Right cardiac atrium (tissue), 5 donors: ENCODE results near the gene GPR27. TPM values are rescaled to one million over a fixed set of nuclear protein-coding genes. Genes with fewer than 3 reads are reported as not detected.

Source experiments
- ATAC-seq, 2 donors: fragments of 200-7000 bp; cut with Tn5 transposase; one replicate each; pipeline versions ENCODE4 v1.8.0 to v1.9.1; 2020; ENCODE audit warnings: moderate library complexity in 2 of 2, mild to moderate bottlenecking in 1 of 2
- DNase-seq, 3 donors: peaks; one replicate each; pipeline ENCODE4 v3.0.0-alpha.2; 2020
- H3K27ac ChIP-seq: one replicate; pipeline ENCODE4 v1.5.1; 2013; ENCODE audit warnings: mild to moderate bottlenecking, low read length, control low read depth, moderate library complexity
- H3K27me3 ChIP-seq: one replicate; pipeline ENCODE4 v1.6.1; 2013; ENCODE audit not compliant: control insufficient read depth, insufficient read depth
- H3K4me1 ChIP-seq: one replicate; pipeline ENCODE4 v1.6.1; 2013; ENCODE audit warnings: low read length; ENCODE audit not compliant: control insufficient read depth, insufficient read depth
- H3K4me3 ChIP-seq: one replicate; pipeline ENCODE4 v1.5.1; 2013; ENCODE audit warnings: low read length, control low read depth
- H3K9me3 ChIP-seq: one replicate; pipeline ENCODE4 v1.6.1; 2013; ENCODE audit warnings: low read length; ENCODE audit not compliant: control insufficient read depth
- WGBS: extraction: QIAGEN DNeasy Blood & Tissue Kit; methylation state at CpG from one replicate; pipeline ENCODE4 v1.1.7; 2013; 5-methylcytosine and 5-hydroxymethylcytosine counted together
- intact Hi-C, 4 donors: fragments of 100-400 bp; cut with DNase I; formaldehyde crosslinking; loops; one replicate each; pipeline versions ENCODE4 v1.11.0 to v1.14.0; 2022 to 2023
- polyA plus RNA-seq: library from polyadenylated mRNA; stranded (reverse); fragments of 200-250 nt; gene quantifications from one replicate; pipeline ENCODE4 v1.2.3, GENCODE V29; 2013
- total RNA-seq, 4 donors: library from RNA; stranded (reverse); fragmentation: NEBNext Ultra II Directional; extraction: Animal tissue kit (Norgen Biotek cat#: 25700); gene quantifications; one replicate each; pipeline ENCODE4 v1.2.1, GENCODE V29; 2021
- donor health status: healthy with polysubstance abuse.
- donor health status: DM: no; HTN: yes; CAD: no.
- donor health status: DM: no; HTN: no; CAD: no.
- donor health status: DM: no; HTN: yes; CAD: no; lungs with severe emphysema.
- donor health status: DM: yes; HTN: yes; CAD: no.

Gene GPR27
- total and polyA plus RNA-seq, 5 donors: 0.97 to 5.4 (median 2.1) TPM

GRCh38 chr3:71786551-71786950 is 32.9 kb downstream of the GPR27 start:
- peaks cover 4% of the 10 kb centered on the region for H3K4me1 ChIP-seq
- no peak for DNase-seq
- no peak overlapping the region for H3K27ac ChIP-seq
- intact Hi-C loops: no loop called here
- H3K4me3 ChIP-seq: no peak overlapping the region
- no peaks in the 10 kb centered on the region for H3K9me3 ChIP-seq
- ATAC-seq: no peak
- H3K27me3 ChIP-seq: peaks cover 3% of the 10 kb centered on the region
- 46% methylated on average over 6 of the region's 6 CpGs for WGBS

GRCh38 chr3:71787851-71788405 is 34.3 kb downstream of the GPR27 start:
- intact Hi-C loops: no loop called here
- Histone ChIP-seq H3K27ac (no peak overlapping the region), H3K4me1 (peaks cover 4% of the 10 kb centered on the region), H3K27me3 (no peaks in the 10 kb centered on the region), H3K4me3 (no peak overlapping the region), H3K9me3 (no peaks in the 10 kb centered on the region)
- 89% methylated on average over 7 of the region's 7 CpGs for WGBS
- ATAC-seq: no peak
- no peak for DNase-seq

DNA sequence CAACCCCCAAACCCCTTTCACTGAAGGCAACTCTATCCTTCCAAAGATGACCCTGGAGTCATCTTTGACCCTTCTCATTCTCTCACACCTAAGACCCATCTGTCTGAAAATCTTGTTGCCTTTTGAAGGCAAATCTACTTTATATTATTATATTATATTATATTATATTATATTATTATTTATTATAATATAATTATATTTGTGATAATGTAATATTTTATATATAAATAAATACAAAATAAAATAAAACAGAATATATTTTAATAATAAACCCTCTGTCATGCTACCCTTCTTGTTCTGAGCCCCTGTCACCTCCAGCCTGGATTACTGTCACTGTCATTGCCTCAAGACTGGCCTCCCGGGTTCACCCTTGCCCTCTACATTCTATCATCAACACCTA is 36.3 kb downstream of the GPR27 start:
- intact Hi-C loops: no loop called here
- no peak for ATAC-seq
- DNase-seq: no peak
- no peaks in the 10 kb centered on the region for H3K9me3 ChIP-seq
- no peaks in the 10 kb centered on the region for H3K27me3 ChIP-seq
- peaks cover 4% of the 10 kb centered on the region for H3K4me1 ChIP-seq
- 89% methylated on average over 1 of the region's 1 CpG for WGBS
- no peak overlapping the region for H3K27ac ChIP-seq
- no peak overlapping the region for H3K4me3 ChIP-seq

- Histone ChIP-seq H3K4me1 (no peaks in the 10 kb centered on the region), H3K9me3 (no peaks in the 10 kb centered on the region), H3K4me3 (no peak overlapping the region), H3K27me3 (no peaks in the 10 kb centered on the region), H3K27ac (no peak overlapping the region)
- ATAC-seq: no peak
- intact Hi-C loops: no loop called here
- no peak for DNase-seq
- 79% methylated on average over 1 of the region's 1 CpG for WGBS
Measured at GRCh38 chr3:71791634-71792033, 38.0 kb downstream of the GPR27 start.

DNA sequence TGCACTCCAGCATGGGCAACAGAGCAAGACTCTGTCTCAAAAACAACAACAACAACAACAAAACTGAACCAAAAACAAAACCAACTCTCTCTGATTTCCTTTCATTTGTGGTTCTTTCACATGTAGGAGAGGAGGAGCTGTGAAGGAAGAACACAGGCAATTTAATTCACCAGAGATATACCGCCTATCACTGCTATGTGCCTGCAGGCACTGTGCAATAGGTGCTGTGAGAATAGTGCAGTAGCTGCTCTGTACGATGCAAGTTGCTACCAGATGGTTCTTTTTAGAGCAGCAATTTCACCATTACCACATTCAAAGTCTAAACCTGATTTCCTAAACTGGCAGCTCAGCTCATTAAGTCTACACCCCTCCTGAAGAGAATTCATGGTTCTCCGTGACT is 42.6 kb downstream of the GPR27 start:
- Histone ChIP-seq H3K27me3 (no peaks in the 10 kb centered on the region), H3K4me3 (no peak overlapping the region), H3K9me3 (no peaks in the 10 kb centered on the region), H3K27ac (no peak overlapping the region), H3K4me1 (no peaks in the 10 kb centered on the region)
- intact Hi-C loops: no loop called here
- ATAC-seq: no peak
- no peak for DNase-seq
- 88% methylated on average over 3 of the region's 3 CpGs for WGBS

- 87% methylated on average over 7 of the region's 7 CpGs for WGBS
- H3K27ac ChIP-seq: no peak overlapping the region
- H3K4me1 ChIP-seq: no peaks in the 10 kb centered on the region
- no peak for DNase-seq
- H3K4me3 ChIP-seq: no peak overlapping the region
- H3K27me3 ChIP-seq: no peaks in the 10 kb centered on the region
- no peaks in the 10 kb centered on the region for H3K9me3 ChIP-seq
- intact Hi-C loops: no loop called here
- ATAC-seq: no peak
Measured at GRCh38 chr3:71797455-71797854, 43.8 kb downstream of the GPR27 start.

- 61% methylated on average over 3 of the region's 3 CpGs for WGBS
- no peaks in the 10 kb centered on the region for H3K9me3 ChIP-seq
- no peak for DNase-seq
- no peaks in the 10 kb centered on the region for H3K4me1 ChIP-seq
- intact Hi-C loops: no loop called here
- no peak for ATAC-seq
- peaks cover 3% of the 10 kb centered on the region for H3K27me3 ChIP-seq
- no peak overlapping the region for H3K27ac ChIP-seq
- no peak overlapping the region for H3K4me3 ChIP-seq
Measured at GRCh38 chr3:71800023-71800422, 46.4 kb downstream of the GPR27 start.

DNA sequence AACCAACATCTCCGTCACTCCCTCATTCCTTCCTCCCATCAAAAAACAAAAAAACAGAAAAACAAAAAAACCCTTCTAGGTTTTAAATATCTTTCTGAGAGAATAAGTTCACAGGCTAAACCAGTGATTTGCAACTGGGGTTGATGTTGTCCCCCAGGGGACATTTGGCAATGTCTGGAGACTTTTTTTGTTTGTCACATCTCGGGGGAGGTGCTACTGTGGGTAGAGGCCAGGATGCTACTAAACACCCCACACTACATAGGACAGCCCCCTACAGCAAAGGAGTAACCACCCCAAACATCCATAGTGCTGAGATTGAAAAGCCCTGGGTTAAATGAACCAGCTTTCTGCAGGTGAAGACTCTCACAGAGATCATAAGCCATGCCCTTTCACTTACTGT is 48.3 kb downstream of the GPR27 start:
- no peaks in the 10 kb centered on the region for H3K4me1 ChIP-seq
- H3K9me3 ChIP-seq: no peaks in the 10 kb centered on the region
- intact Hi-C loops: no loop called here
- H3K4me3 ChIP-seq: no peak overlapping the region
- DNase-seq: no peak
- 84% methylated on average over 2 of the region's 2 CpGs for WGBS
- H3K27ac ChIP-seq: no peak overlapping the region
- H3K27me3 ChIP-seq: peaks cover 3% of the 10 kb centered on the region
- no peak for ATAC-seq

DNA sequence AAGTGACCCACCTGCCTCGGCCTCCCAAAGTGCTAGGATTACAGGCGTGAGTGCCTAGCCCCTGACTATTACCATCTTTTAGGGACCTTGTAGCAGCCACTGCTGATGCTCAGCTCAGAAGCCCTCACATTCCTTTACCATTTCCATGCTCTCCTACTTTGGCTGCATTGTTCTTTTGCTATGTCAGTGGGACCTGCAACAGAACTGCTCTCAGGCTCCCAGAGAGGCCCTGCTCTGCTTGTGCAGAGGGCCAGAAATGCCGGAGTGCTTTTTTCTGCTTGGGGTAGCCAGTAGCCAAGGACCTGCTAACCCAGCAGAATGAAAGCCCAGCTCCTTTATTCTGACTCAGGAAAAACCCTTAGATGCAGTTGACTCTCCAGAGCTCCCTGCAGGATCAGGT is 49.6 kb downstream of the GPR27 start:
- DNase-seq: no peak
- intact Hi-C loops: no loop called here
- Histone ChIP-seq H3K4me1 (no peaks in the 10 kb centered on the region), H3K9me3 (no peaks in the 10 kb centered on the region), H3K27ac (no peak overlapping the region), H3K27me3 (peaks cover 3% of the 10 kb centered on the region), H3K4me3 (no peak overlapping the region)
- no peak for ATAC-seq
- WGBS: 90% methylated on average over 3 of the region's 3 CpGs

GRCh38 chr3:71805199-71805598 is 51.5 kb downstream of the GPR27 start:
- Histone ChIP-seq H3K4me1 (no peaks in the 10 kb centered on the region), H3K27me3 (peaks cover 3% of the 10 kb centered on the region), H3K4me3 (no peak overlapping the region), H3K27ac (no peak overlapping the region), H3K9me3 (no peaks in the 10 kb centered on the region)
- intact Hi-C loops: no loop called here
- WGBS: 83% methylated on average over 3 of the region's 3 CpGs
- DNase-seq (no peak), ATAC-seq (peak in 1 of 2 donors; percentile 23)

- Histone ChIP-seq H3K4me1 (no peaks in the 10 kb centered on the region), H3K27ac (no peak overlapping the region), H3K9me3 (no peaks in the 10 kb centered on the region), H3K27me3 (peaks cover 3% of the 10 kb centered on the region), H3K4me3 (no peak overlapping the region)
- no peak for ATAC-seq
- DNase-seq: no peak
- intact Hi-C loops: no loop called here
- WGBS: 82% methylated on average over 2 of the region's 2 CpGs
Measured at GRCh38 chr3:71805691-71806090, 52.0 kb downstream of the GPR27 start.
